Smooth muscle cell (in vitro differentiated cells): Measurements from ENCODE around the gene MYEF2. TPM values are rescaled to one million over a fixed set of nuclear protein-coding genes. Genes with fewer than 3 reads are reported as not detected.

Experiments used
- DNase-seq: peaks from one replicate; lab custom pipeline; 2025; ENCODE audit not compliant: unreplicated experiment; lab: John Stamatoyannopoulos, UW
- H2AFZ ChIP-seq: fragments of 200-600 bp; sonication (generic); 2 replicates; pipeline ENCODE4 v1.6.0; 2016; ENCODE audit warnings: antibody characterized with exemption, low read depth, mild to moderate bottlenecking
- H3F3A ChIP-seq: fragments of 200-600 bp; sonication (generic); 2 replicates; pipeline ENCODE4 v1.6.0; 2017; ENCODE audit warnings: antibody characterized with exemption, low read depth
- H3K27ac ChIP-seq: fragments of 200-600 bp; sonication (generic); 2 replicates; pipeline ENCODE4 v1.5.1; 2016; ENCODE audit warnings: low read depth, mild to moderate bottlenecking
- H3K27me3 ChIP-seq: fragments of 200-600 bp; sonication (generic); 2 replicates; pipeline ENCODE4 v1.6.1; 2016; ENCODE audit warnings: low read depth, mild to moderate bottlenecking
- H3K36me3 ChIP-seq: fragments of 200-600 bp; sonication (generic); 2 replicates; pipeline ENCODE4 v1.5.1; 2016; ENCODE audit warnings: low read depth
- H3K4me1 ChIP-seq: fragments of 200-600 bp; sonication (generic); 2 replicates; pipeline ENCODE4 v1.5.1; 2016; ENCODE audit warnings: low read depth
- H3K4me2 ChIP-seq: fragments of 200-600 bp; sonication (generic); 2 replicates; pipeline ENCODE4 v1.6.0; 2016; ENCODE audit warnings: mild to moderate bottlenecking
- H3K4me3 ChIP-seq: fragments of 200-600 bp; sonication (generic); 2 replicates; pipeline ENCODE4 v1.5.1; 2016; ENCODE audit warnings: mild to moderate bottlenecking
- H3K79me2 ChIP-seq: fragments of 200-600 bp; sonication (generic); 2 replicates; pipeline ENCODE4 v1.6.0; 2016; ENCODE audit warnings: low read depth, mild to moderate bottlenecking
- H3K9ac ChIP-seq: fragments of 200-600 bp; sonication (generic); 2 replicates; pipeline ENCODE4 v1.6.0; 2016; ENCODE audit warnings: low read depth
- H3K9me3 ChIP-seq: fragments of 200-600 bp; sonication (generic); replicated peaks from 2 replicates; pipeline ENCODE4 v1.5.1; 2016; ENCODE audit warnings: low read depth
- H4K20me1 ChIP-seq: fragments of 200-600 bp; sonication (generic); 2 replicates; pipeline ENCODE4 v1.6.0; 2016; ENCODE audit warnings: low read depth
- WGBS: methylation state at CpG from one replicate; pipeline ENCODE4 v1.1.7; 2016; ENCODE audit warnings: low lambda C conversion rate; 5-methylcytosine and 5-hydroxymethylcytosine counted together
- polyA plus RNA-seq: library from polyadenylated mRNA; unstranded; fragments of >200 nt; fragmentation: Nextera tagmentation; extraction: Ambion mirVana; gene quantifications from 2 replicates; pipeline ENCODE4 v1.2.1, GENCODE V29; 2016
- total RNA-seq: library from RNA; depleted of rRNA; stranded (reverse); fragments of >200 nt; gene quantifications from 2 replicates; pipeline ENCODE4 v1.2.3, GENCODE V29; 2014
- TF ChIP-seq, protein P1 (sequence below): fragments of 200-600 bp; sonication (generic); IDR thresholded peaks from 2 replicates; pipeline ENCODE4 v1.5.1; 2017; ENCODE audit warnings: borderline replicate concordance, mild to moderate bottlenecking, antibody characterized with exemption; ENCODE audit not compliant: insufficient read depth, poor library complexity, severe bottlenecking

MYEF2 gene
- total and polyA plus RNA-seq, 2 experiments from 2014 or later: 0.56 to 13.9 TPM

DNA sequence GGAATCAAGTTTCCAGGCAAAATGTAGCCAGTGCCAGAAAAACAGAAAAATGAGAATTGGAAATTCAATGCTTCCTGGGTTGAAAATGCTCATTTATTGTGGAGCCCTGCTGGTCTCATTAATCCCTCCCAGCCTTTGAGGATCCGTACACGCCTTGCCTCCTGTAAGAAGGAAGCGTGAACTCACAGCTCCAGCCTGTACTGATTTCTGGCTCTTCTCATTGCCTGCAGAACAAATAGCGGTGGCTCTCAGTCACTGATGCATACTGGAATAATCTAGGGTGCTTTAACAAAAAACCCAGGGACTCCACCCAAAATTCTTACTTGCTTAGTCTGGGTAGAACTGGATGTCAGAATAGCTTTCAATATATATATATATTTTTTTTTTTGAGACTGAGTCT is 86.6 kb downstream of the MYEF2 start:
- H3K36me3 ChIP-seq: no peaks in the 10 kb centered on the region
- no peak overlapping the region for H3K4me3 ChIP-seq
- no peaks in the 10 kb centered on the region for H3F3A ChIP-seq
- H3K4me2 ChIP-seq: no peak overlapping the region
- H3K27me3 ChIP-seq: no peaks in the 10 kb centered on the region
- no peak for DNase-seq
- no peaks in the 10 kb centered on the region for H3K4me1 ChIP-seq
- 86% methylated on average over 4 of the region's 4 CpGs for WGBS
- TF ChIP-seq, protein P1, sequence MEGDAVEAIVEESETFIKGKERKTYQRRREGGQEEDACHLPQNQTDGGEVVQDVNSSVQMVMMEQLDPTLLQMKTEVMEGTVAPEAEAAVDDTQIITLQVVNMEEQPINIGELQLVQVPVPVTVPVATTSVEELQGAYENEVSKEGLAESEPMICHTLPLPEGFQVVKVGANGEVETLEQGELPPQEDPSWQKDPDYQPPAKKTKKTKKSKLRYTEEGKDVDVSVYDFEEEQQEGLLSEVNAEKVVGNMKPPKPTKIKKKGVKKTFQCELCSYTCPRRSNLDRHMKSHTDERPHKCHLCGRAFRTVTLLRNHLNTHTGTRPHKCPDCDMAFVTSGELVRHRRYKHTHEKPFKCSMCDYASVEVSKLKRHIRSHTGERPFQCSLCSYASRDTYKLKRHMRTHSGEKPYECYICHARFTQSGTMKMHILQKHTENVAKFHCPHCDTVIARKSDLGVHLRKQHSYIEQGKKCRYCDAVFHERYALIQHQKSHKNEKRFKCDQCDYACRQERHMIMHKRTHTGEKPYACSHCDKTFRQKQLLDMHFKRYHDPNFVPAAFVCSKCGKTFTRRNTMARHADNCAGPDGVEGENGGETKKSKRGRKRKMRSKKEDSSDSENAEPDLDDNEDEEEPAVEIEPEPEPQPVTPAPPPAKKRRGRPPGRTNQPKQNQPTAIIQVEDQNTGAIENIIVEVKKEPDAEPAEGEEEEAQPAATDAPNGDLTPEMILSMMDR: no peak
- no peaks in the 10 kb centered on the region for H3K9me3 ChIP-seq
- H3K79me2 ChIP-seq: no peaks in the 10 kb centered on the region
- no peak overlapping the region for H3K27ac ChIP-seq
- H3K9ac ChIP-seq: no peak overlapping the region
- H4K20me1 ChIP-seq: no peaks in the 10 kb centered on the region
- no peak overlapping the region for H2AFZ ChIP-seq

DNA sequence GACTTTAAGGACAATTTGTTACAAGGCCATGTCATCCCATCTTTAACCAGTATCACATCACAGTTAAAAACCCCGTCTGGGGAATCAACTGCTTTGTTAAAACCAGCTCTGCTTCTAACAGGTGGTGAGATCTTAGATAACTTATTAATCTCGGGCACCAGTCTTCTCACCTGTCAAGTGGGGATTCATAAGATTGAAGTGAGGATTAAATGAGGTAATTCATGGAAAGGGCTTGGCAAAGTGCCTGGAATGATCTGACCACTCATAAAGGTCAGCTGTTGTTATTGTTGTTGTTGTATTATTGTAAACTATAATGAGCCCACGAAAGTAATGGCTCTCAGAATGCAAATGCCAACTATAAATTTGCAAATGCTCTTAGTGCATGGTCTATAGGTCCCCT is 87.4 kb downstream of the MYEF2 start:
- Histone ChIP-seq H3K4me3 (no peak overlapping the region), H3K9me3 (no peaks in the 10 kb centered on the region), H3K79me2 (no peaks in the 10 kb centered on the region), H3K27ac (no peak overlapping the region), H3K4me2 (no peak overlapping the region), H3K36me3 (no peaks in the 10 kb centered on the region), H4K20me1 (no peaks in the 10 kb centered on the region), H3K27me3 (no peaks in the 10 kb centered on the region), H3K9ac (no peak overlapping the region), H3F3A (no peaks in the 10 kb centered on the region), H2AFZ (no peak overlapping the region), H3K4me1 (no peaks in the 10 kb centered on the region)
- TF ChIP-seq, protein P1: no peak
- DNase-seq: no peak
- WGBS: 80% methylated on average over 3 of the region's 3 CpGs

DNA sequence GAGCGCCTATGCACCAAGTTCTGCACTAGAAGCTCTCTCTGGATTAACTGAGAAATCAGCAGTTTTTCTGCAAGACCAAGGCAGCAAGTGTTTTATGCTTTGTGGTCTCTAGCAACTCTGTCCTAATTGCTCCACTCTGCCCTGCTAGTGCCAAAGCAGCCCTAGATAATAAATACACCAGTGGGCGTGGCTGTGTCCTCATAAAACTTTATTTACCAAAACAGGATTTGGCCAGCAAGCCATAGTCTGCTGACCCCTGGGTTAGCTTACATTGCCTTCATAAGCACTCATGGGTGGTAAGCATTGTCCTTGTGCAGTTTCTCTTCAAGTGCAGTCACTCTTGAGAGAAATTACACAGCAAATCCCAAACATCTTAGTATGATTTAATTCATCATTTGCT is 88.0 kb downstream of the MYEF2 start:
- no peak overlapping the region for H2AFZ ChIP-seq
- no peaks in the 10 kb centered on the region for H3F3A ChIP-seq
- no peaks in the 10 kb centered on the region for H3K36me3 ChIP-seq
- no peaks in the 10 kb centered on the region for H3K4me1 ChIP-seq
- H3K4me3 ChIP-seq: no peak overlapping the region
- no peaks in the 10 kb centered on the region for H3K27me3 ChIP-seq
- WGBS: 79% methylated on average over 2 of the region's 2 CpGs
- no peaks in the 10 kb centered on the region for H3K9me3 ChIP-seq
- no peak overlapping the region for H3K4me2 ChIP-seq
- no peaks in the 10 kb centered on the region for H3K79me2 ChIP-seq
- H3K9ac ChIP-seq: no peak overlapping the region
- no peaks in the 10 kb centered on the region for H4K20me1 ChIP-seq
- H3K27ac ChIP-seq: no peak overlapping the region
- no peak for DNase-seq
- TF ChIP-seq, protein P1: no peak

DNA sequence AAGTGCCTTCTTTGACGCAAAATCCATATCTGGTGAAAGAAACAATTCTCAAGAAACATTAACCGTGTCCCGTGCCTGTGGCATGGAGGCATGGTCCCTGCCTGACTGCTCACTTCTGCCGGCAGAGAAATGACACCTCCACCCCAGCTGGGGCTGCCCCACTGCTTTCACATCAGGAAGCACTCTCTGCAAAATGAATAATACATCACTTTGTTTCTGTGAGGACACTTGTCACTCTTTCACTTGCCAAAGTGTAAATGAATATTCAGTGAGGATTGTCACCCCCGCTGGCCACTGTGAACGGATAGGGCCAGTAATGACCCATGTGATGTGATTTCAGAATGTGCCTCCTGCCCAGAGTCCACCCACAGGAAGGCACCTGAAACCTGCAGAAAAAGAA is 88.4 kb downstream of the MYEF2 start:
- Histone ChIP-seq H3K9ac (no peak overlapping the region), H3K36me3 (no peaks in the 10 kb centered on the region), H3K4me1 (no peaks in the 10 kb centered on the region), H3K4me3 (no peak overlapping the region), H2AFZ (no peak overlapping the region), H3K79me2 (no peaks in the 10 kb centered on the region), H3K4me2 (no peak overlapping the region), H4K20me1 (no peaks in the 10 kb centered on the region), H3F3A (no peaks in the 10 kb centered on the region), H3K27ac (no peak overlapping the region), H3K27me3 (no peaks in the 10 kb centered on the region), H3K9me3 (no peaks in the 10 kb centered on the region)
- DNase-seq: no peak
- TF ChIP-seq, protein P1: no peak
- WGBS: 88% methylated on average over 6 of the region's 6 CpGs
